Activated CD8-positive, alpha-beta memory T cell treated with anti-CD3 and anti-CD28 coated beads, Interleukin-2, amount 50 U/mL, for 24 hours (primary cell): Measurements from ENCODE around the gene RAI1.
"Not testable (repeated sequence)": the region's sequence is repeated elsewhere in the genome, so short reads cannot be mapped to it uniquely, and the experiment has no call there.

ENCODE experiments used
- DNase-seq: peaks from one replicate; pipeline ENCODE4 v3.0.0-alpha.2; 2020; ENCODE audit errors: extremely low read depth

The RAI1 gene

DNA sequence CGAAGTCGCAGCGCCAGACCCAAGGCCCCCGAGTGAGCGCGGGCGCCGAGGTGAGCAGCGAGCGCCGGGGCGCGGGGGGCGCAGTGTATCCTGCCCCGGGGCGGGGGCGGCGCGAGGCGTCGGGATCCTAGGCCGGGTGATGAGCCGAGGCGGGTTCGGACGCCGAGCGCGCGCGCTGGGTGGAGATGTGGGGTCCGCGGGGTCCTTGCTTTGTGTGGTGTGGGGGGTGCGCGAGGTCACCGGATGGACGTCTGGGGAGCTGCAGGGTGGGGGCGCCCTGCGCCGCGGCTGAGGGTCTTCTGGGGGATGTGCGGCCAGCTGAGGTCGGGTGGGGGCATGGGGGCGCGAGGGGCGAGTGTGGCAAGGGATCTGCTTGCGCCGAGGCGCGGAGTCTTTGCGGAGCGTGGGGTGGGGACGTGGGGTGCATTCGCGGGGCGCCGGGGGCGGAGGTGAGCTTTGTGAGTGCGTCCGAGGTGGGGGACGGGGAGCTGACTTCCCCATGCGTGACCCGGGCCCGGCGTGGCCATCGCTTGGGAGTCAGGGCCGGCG, 560 bp downstream of the RAI1 start:
- no peak for DNase-seq

DNA sequence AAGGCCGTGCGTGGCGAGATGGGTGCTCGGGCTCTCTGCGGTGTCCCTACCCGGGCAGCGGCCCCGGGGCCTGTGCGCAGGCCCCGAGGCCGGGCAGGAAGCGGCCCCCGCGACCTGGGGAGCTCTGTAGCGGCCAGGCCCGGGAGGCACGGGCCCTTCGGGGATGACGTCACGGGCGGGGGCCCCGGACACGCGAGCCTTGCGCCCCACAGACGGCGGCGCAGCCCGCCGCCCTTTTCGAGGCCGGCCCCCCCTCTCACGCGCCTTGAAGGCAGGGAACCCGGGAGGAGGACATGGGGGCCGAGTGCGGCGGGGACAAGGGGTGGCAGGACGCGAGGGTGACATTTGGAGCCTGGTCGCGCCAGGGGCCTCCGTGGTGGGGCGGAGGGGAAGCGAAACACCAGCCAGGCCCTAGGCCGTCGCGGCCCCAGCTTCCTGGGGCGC, 1.1 kb downstream of the RAI1 start:
- DNase-seq, result no peak

DNA sequence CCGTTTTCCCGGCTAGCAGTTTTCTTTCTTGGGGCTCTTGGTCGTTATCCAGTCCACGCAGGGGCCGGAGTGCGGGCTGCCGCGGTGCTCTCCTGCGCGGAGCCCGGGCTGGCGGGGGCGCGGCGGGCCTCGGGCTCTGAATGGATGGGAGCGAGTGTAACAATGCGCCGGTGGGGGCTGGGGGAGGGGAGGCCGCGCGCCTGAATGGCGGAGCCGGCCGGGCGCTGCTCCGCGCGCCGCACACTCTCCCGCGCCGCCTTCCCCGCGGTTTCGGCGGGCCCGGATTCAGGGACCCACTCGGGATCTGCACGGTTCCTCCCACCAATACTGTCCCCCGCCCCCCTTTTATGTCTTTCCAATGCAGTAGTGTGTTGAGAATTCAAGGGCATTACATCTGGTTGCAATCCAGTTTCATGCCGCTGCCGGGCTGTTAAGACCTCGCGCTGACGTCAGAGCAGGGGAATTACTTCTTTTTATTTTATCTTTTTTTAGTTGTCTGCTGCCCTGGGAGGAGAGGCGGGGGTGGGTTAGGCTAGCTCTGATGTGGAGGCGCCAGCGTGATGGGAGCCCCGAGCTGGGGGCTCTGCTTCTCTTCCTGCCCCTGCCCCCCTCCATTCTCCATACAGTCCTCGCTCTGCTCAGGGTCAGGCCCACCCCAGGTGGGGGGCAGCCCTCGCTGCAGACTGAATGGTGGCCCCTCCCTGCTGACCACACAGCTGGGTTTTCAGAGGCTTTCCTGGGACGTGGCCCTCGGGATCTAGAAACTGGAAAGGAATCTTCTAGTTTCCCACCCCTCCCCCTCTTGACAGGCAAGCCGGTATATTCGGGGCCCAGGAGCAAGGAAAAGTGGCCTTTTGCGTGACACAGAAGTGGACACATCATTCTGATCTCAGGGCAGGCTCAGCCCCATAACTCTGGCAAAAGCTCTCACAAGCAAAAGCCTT, 1.8 kb downstream of the RAI1 start:
- DNase-seq, result no peak

DNA sequence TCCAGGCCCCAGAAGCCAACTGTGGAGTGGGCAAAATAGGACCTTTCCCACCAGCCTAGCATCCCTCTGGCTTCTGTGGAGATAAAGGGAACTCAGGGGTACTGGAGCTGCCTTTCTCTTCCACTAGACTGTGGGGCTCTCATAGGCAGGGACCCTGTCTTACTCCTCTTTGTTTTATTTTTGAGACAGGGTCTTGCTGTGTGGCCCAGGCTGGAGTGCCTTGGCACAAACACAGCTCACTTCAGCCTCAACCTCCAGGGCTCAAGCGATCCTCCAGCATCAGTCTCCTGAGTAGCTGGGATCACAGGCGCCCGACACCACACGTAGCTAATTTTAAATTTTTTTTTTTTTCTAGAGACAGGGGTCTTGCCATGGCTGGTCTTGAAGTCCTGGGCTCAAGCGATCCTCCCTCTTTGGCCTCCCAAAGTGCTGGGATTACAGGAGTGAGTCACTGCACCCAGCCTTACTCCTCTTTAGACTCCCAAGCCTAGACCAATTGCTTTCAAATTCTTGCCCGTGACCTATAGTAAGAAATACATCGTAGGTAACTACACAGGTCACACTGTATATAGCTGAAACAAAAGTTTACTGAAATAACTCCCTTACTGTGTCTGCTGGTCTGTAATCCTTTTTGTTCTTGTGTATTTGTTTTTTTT, 2.6 kb downstream of the RAI1 start:
- DNase-seq, result no peak

DNA sequence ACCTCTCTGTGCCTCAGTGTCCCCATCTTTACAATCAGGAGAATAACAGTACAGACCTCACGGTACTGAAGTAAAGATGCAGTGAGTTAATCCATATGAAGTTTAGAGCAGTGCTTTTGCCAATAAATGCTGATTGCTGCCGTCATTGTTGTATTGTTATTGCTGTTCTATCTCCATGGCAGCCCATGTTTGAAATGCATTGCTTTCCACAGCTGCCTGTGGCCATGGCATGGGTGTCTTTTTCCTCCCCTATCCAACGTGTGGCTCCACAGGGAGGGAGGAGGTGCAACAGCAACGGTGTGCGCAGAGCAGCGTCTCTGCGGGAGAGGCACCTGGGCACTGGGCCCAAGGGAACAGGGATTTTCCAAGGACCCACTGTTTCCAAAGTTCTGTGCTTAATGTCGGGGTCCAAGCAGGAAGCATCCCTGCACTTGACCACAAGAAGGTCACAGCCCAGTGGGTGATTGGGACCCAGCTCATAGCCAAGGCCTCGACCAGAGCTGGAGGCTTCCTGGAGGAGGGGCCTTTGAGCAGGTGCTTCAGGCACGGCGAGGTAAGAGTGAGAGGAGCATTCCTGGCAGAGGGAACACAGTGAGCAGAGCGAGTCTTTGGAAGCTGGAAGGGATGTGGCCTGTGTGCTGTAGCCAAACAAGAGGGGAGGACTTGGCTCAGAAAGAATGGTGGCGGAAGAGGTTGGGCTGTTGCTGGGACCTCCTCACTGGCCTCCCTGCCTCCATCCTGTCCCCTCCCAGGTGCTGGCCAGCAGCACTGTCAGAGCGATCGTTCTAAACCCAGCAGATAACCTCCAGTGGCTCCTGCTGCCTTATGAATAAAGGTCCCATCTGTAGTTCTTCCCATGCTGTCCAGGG, 3.9 kb downstream of the RAI1 start:
- no peak for DNase-seq

DNA sequence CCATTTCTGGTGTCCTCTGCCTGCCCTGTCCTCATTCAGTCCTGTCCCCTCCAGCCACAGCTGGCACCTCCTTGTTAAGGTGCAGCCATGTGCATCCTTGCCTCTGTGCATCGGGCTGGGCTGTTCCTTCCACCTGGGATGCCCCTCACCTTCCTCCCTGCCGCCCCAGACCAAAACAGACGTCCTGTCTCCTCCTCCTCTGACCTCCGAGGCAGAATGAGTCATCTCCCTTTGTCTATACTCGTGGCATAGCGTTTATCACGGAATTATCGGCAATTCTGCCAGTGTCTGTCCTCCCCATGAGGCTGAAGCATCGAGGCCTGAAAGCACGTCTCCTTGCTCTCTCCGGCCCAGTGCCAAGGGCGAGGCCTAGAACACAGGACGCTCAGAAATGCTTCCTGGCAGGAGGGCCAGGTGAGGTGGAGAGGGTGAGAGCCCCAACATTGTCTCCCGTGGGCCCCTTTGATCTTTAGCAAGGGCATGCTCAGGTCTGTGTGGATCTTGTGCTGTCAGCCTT, 4.6 kb downstream of the RAI1 start:
- no peak for DNase-seq

DNA sequence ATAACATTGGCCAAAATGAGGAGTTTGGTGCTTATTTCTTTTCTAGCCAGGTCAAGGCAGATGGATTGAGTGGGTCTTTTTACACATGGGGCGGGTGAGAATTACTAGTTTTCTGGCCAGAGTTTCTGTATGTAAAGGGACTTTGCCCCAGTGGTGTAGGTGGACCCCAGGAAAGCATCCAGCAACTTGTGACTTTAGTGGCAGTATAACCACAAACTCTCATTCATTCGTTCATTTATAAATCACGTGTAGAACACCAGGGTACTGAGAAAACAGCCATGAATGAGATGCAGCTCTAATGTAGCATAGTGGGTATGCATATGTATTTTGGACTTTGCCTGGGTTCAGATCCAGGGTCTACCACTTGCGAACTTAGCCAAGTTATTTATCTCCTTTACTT, 8.1 kb downstream of the RAI1 start:
- DNase-seq, result no peak

DNA sequence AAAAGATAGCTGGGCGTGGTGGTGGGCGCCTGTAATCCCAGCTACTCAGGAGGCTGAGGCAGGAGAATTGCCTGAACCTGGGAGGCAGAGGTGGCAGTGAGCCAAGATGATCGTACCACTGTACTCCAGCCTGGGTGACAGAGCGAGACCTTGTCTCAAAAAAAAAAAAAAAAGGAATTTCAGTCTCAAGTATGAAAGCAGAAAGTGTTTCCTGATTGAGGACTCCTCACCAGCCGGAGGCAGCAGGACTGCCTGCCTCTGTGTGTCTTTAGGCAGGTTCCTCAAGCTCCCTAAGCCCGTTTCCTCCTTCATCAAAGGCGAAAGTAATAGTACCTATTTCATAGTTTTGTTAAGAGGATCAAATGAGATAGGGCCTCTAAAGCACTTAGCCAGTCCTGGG, 9.0 kb downstream of the RAI1 start:
- not testable (repeated sequence) for DNase-seq

DNA sequence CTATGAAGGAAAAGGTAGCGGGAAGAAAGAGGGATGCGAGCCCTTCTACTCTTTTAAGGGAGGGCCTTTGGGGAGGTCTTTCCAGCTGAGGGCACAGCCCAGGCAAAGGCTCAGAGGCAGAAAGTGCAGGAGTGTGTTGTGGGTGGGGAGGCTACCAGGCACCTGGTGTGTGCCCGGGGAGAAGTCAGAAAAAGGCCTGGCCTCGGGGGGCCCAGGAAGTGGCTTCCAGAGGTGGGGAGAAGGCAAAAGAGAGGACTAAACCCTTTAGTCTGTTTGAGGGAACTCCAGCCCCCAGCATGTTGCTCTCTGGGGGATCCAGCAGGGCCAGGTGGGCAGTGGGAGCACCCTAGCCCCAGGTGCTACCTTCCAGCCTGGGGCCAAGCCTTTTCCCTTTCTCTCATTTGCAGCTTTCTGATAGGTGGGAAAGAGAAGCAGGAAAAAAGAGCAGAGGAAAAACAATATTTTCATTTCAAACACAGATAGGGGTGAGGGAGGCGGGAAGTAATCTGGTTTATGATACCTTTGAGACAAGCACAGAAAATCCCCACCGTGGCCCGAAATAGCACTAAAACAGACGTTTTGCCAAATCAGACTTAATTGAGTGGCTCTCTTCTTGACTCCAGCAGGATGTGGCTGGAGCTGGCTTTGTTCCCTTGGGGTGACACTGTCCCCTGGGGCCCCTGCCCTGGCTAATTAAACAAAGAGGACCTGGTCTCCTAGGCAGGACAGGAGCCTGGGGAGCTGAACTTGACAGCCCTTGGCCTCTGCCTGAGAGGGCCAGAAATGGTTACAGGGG, 10.4 kb downstream of the RAI1 start:
- DNase-seq, result no peak

DNA sequence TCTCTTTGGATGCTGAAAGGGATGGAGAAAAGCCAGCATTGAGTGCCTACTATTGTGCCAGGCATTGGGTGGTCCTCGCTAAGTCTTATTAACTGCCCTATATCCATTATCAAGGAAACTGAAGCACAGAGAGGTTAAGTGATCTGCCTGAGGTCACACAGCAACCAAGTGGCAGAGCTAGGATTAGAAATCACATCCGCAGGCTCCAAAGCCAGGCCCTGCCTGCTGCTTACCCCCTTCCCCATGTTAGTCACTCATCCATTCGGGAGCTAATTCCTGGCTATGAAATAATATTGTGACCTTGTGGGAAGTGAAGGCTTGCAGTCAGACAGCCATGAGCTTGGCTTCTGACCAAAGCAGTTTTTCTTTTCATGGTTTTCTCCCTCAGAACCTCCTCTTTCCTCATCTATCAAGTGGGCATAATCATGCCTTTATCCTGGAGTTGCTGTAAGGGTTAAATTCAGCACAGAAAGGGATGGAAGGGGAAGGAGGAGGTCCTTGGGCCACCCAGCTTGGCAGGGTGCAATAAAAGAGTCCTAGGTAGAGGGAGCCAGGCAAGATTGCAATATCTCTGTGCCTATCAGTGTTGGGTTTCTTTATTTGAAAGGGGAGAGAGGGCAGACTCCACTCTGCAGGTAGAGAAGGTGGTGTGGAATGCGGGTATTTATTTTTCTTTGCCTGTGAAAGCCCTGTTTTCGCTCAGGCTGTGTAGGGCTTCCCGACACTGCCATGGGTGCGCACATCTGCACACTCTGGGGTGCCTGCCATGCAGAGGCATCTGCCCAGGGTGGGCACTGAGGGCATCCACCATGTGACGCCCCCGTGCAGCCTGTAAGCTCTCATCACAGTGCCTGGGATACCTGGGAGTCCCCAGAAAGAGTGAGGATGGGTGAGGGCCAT, 11.3 kb downstream of the RAI1 start:
- no peak for DNase-seq

DNA sequence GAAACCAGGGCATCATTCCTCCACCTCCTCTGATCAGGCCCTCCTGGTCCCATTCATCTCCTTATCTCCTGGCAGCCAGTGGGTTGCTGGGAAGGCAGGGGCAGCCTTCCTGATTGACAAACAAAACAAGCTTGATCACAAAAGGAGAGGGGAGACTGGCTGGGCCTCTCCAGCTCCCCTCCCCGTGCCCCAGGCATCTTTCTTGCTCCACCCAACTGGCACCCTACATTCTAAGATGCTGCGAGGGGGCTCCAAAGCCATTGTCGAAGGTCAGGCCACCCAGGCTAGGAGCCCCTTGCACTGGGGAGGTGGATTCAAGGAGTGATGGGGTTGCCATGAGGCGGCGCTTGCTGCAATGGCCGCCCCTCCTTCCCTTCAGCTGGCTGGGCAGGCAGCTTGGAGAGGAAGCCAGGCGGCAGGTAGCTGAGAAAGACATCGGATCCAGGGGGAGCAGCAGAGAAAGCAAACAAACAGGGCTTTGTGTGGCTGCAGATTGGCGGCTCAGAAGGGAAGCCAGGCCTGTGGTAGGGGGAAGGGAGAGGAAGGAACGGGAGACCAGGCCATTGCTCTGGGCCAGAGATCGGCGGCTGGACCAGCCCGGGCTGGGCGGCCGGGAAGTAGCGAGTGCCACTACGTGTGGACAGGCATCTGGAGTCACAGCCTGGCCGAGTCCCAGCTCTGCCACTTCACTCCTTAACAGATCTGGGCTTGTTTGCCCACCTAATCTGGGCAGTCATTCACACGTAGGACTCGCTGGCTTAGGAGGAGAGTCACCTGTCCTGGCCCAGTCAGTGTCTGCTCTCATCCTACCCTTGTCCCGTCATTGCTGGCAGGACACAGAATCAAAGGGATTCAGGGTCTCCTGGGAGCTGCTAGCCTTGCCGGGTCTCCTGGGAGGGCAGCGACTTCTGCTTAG, 12.3 kb downstream of the RAI1 start:
- DNase-seq, result no peak

DNA sequence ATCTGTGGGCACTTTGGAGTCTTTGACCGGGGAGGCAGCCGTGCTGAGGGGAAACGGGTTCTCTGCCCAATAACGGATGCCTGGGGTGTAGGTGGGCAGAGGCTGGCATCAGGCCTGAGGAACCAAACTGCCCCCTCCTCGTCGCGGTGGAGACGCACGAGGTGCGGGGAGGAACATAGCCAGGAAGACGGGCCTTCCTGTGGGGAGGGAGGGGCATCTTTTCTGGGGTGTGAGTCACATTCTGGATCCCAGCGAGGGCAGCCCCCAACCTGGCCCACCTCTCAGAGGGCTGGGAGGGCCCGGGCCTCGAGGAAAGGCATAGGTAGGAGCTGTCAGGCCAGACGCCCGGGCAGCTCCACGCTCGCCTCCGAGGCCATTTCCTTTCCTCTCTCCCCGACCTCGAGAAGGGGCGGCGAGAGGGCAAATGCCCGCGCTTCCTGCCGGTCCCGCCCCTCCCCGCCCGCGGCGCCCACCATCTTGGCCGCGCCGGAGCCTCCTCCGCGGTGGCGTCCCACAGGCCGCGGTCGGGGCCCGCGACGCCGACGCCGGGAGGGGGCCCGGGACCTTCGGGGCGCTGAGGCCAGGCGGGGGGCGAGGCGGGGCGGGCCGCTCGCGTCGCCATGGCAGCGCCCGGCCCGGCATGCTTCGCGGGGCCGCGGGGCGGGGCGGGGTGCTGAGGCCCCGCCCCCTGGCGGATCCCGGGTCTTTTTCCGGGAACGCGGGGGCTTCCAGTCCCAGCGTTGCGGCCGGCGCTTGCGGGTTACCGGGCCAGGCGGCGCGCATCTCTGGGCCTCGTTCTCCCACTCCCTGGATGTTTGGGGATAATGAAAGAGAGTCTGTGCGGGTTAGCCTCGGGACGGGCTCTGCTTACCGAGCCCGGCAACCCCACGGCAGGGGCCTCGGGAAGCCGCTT, 13.2 kb downstream of the RAI1 start:
- DNase-seq, result no peak

DNA sequence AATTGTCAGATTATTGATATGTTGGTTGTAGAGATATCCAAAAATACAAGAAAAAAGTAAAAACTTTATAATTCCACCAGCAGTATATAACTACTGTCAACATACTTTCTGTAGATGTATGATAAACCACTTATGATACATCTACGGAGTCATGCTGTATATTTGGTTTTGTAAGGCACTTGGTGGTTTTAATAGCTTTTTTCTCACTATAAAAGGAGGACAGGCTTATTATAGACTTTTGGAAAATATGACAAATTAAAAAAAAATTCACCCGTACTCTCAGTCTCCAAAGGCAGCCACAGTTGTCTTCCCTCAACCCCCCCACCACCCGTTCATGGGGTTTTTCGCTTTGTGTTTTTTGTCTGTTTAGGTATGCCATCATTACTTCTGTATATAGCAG, 14.8 kb downstream of the RAI1 start:
- no peak for DNase-seq

DNA sequence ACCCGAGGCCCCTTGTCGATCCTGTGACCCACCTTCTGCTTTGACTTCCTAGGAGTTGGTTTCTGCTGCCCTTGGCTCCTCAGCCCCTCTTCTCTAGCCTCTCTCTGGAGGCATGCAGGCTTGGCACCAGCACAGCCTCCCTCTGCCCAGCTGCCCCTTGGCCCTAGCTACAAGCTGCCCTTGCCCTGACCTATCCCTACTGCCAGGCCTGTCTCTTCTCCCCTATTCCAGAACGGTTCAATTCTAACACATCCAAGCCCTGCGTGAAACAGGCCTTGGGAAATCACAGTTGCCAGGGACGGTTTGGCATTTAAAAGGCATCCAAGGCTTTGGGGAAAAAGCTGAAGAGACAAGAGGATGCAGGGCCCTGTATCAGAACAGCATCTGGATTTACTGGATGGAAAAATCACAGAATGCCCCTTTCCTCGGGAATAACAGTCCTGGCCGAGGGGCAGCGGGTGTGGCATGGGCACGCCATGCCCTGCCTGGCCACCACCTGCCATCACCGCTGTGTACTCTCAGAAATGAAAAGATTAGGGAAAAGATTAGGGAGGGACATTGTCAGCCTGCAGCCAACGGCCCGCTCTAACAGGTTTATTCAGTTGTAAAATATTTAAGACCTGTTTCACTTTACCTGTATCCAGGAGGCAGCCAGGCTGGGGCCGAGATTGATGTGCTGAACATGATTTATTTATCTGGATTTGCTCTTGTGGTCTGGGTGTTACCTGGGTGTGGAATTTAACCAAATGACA, 15.8 kb downstream of the RAI1 start:
- DNase-seq, result no peak

DNA sequence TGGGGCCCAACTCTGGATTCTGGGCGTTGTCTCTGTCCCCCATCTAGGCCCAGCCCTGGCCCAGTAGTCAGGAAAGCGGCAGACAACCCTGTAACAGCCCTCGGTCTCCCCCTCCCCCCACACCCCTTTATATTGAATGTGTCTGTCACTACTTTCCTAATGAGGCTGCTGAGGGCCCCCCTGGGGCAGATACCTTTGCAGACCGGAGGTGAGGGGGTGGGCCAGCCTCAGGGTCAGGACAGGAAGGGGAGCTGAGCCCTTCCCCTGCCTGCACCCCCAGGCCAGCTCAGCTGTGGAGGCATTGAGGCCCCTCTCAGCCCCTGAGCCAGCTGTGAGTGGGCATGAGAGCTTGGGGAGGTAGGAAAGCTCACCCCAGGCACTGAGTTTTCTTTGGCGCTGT, 17.1 kb downstream of the RAI1 start:
- no peak for DNase-seq

DNA sequence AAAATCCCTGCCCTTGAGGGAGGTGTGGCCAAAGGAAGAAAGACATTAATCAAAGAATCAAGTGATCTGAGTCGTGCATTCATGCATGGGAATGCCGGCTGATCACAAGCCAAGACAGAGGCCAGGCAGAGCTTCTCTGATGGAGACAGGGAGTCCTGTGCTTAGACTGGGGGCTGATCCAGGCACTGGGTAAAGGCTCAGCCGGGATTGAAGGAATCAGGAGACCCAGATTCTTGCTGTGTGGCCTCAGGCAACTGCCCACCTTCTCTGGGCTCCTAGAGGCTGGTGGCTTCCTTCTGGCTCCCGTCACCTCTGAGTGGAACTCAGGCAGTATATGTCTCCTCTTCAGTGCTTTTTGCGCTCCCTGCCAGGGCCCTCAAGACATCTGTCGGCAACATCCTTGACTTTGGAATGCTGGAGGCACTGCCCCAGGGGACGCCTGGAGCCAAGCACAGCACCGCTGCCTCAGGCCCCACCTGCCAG, 17.7 kb downstream of the RAI1 start:
- no peak for DNase-seq

DNA sequence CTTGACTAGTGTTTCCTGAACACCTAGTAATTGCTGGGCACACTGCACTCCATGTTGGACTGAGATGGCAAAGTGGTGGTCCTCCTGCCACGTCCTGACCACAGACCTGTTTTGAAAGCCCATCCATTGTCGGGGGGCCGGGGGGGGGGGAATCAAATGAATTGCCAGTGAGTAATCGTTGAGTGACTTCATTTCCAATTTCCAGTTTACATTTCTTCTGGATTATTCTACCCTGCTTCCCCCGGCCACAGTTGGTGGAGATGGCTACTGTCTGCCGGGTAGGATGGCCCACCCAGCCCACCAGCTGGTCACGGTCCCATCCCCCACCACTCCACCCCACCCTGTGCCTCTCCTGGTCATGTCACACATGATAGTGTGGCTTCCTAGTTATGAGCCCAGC, 18.2 kb downstream of the RAI1 start:
- DNase-seq, result no peak
